CD1c-positive myeloid dendritic cell (primary cell): Measurements from ENCODE around the gene EXOC5.
A peak's percentile ranks its signal among the peaks of the same experiment; 100 is the strongest.

Experiments used
- DNase-seq: peaks from one replicate; pipeline ENCODE4 v3.0.0-alpha.2; 2016; ENCODE audit errors: extremely low spot score

EXOC5 gene, protein sequence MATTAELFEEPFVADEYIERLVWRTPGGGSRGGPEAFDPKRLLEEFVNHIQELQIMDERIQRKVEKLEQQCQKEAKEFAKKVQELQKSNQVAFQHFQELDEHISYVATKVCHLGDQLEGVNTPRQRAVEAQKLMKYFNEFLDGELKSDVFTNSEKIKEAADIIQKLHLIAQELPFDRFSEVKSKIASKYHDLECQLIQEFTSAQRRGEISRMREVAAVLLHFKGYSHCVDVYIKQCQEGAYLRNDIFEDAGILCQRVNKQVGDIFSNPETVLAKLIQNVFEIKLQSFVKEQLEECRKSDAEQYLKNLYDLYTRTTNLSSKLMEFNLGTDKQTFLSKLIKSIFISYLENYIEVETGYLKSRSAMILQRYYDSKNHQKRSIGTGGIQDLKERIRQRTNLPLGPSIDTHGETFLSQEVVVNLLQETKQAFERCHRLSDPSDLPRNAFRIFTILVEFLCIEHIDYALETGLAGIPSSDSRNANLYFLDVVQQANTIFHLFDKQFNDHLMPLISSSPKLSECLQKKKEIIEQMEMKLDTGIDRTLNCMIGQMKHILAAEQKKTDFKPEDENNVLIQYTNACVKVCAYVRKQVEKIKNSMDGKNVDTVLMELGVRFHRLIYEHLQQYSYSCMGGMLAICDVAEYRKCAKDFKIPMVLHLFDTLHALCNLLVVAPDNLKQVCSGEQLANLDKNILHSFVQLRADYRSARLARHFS

DNA sequence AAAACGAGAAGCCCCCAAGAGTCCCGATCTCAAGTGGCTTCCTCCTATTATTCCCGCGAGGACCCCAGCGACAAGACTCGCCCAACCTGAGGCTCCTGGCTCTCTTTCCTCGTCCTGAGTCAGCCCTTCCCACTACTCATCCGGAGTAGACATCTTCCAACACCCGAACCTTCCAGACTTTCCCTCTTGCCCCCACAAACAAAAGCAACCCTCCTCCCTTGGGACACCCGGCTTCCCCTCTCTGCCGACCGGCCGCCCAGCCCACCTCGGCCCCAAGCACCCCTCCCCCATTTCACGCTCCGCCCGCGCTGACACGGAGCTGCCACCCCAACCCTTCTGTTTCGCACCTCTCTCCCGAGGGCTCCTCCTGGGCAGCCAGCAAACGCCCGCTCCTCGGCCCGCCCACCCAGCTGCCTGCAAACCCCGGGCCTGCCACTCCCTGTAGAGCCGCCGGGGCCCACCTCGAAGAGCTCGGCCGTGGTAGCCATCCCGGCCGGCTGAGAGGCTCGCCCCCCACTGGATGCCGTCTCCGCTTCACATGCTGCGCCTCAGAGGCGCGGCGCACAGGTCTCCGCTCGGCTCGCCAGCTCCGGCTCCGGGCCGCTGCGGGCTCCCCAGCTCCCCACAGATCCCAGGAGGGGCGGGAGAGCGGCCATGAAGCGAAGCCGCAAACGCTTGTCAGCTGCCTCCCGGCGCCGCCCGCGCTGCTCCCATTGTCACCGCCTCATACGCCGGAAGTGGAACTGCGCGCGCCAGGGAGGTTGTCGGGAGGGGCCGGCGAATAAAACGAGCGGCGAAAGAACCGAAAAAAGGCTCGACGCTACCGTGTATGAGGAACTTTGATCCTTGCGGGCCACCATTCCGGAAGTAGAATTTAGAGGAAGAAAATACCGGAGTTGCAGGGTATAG lies at the start of gene EXOC5, which contains the start of gene AP5M1:
Gene EXOC5, minus strand, starts transcription at position 745 of the 909 bp plus-strand sequence. Its CDS starts 257 bp downstream, at position 488.
Gene AP5M1, plus strand, starts transcription at position 811 of the 909 bp plus-strand sequence. CDS start 344 bp downstream, outside the sequence.
- DNase-seq = peak; percentile 98

DNA sequence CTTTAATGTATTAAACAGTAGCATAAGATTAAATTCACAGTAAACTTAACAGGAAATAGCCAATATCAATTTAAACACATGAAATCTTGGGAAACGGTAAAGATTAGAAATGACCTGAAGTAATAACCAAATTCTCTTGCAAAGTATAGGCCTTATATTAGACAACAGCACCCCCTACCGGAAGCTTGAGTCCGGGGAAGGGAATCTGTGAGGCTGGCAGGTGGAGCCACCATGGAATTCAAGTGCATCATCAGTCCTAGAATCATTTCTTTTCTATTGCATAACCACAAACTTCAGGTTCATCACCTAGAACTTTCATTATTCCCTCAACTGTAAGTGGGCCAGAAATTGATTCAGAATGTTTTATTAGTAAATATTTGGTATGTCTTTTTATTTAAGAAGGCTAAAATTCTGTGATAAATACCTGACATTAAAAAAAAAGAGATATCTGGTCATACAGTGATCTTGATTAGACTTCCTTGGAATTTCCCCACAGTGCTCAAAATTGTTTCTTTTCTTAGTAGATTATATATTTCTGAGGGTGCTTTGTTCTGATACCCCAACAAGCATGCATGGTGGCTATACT lies 48.6 kb upstream of the EXOC5 start:
- DNase-seq = peak; percentile 80

DNA sequence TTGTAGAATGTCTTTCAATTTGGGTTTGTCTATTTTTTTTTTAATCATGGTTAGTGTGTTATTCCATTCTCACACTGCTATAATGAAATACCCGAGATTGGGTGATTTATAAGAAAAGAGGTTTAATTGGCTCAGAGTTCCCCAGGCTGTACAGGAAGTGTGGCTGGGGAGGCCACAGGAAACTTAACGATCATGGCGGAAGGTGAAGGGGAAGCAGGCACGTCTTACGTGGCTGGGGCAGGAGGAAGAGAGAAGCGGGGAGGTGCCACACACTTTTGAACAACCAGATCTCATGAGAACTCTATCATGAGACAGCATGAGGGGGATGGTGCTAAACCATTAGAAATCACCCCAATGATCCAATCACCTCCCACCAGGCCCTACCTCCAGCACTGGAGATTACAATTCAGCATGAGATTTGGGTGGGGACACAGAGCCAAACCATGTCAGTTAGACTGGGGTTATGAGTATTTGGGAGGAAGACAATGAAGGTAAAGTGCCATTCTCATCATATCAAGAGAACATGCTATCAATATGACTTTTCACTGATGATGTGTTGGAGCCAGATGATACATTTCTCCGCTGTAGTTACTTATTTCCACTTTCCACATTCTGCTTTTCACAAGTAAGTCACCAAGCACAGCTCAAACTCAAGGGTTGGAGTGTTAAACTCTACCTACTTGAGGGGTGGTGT lies 45.8 kb upstream of the EXOC5 start:
- DNase-seq = peak; percentile 2

DNA sequence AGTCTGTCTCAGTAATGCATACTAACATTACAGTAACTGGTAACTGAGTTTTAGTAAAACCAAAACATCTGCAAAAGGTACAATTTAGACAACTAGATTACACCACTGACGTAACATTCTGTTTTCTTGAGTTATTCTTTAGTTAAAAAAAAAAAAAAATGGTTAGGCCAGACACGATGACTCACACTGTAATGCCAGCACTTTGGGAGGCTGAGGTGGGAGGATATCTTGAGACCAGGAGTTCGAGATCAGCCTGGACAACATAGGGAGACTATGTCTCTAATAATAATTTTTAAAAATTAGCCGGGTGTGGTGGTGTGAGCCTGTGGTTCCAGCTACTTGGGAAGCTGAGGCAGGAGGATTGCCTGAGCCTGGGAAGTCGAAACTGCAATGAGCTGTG lies 34.2 kb upstream of the EXOC5 start:
- DNase-seq = no peak

DNA sequence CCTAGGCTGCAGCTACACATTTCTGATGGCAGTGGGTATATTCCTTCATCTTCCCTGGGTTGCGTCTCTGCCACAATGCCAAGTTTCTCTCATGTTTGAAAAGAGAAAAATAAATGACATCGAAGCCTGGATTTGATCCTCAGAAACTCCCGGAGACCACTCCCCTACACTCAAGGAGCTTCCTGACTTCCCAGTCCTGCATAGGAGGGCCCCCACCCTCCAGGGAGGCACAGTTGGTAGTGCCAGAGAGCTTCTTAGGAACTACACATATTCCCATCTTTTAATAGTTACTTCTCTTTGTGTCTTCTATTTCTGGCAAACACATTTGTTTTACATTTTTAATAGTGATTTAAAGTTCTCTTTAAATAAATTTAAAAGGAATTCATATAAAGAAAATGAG lies 30.8 kb upstream of the EXOC5 start:
- no peak for DNase-seq

DNA sequence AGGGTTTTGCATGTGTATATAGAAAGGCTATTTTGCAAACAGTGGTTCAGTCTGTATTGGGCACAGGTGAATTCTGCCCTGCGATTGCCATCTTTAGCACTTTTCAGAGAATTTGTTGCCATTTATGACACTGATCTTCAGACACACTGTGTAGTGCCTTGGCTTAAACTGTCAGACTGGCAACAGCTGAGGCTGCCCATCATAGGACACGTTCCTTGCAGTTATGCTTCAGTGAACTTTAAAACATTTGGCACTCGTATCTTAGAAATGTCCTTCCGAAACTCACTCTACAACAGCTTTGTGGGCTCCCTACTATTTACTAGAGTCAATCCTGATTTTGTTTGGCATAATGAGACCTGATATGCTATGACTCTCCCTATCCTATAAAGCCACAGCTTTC lies 29.1 kb upstream of the EXOC5 start:
- DNase-seq = no peak

DNA sequence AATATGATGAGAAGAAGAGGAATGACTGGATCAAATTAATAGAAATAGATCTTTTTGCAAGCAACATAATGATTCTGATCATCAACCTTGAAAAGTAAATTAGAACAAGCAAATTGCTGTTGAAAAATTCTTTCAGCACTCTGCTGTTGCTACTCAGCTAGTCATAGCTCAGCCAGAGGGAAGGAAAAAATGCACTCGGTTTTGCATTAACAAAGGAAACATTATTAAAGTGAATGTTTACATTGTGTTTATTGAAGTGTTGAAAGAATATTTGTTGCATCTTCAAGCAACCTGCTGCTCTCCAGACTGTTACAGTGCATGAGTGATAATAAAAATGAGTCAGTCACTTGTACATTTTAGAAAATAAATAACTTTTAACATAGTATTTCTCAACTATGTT lies 26.5 kb upstream of the EXOC5 start:
- DNase-seq = no peak

DNA sequence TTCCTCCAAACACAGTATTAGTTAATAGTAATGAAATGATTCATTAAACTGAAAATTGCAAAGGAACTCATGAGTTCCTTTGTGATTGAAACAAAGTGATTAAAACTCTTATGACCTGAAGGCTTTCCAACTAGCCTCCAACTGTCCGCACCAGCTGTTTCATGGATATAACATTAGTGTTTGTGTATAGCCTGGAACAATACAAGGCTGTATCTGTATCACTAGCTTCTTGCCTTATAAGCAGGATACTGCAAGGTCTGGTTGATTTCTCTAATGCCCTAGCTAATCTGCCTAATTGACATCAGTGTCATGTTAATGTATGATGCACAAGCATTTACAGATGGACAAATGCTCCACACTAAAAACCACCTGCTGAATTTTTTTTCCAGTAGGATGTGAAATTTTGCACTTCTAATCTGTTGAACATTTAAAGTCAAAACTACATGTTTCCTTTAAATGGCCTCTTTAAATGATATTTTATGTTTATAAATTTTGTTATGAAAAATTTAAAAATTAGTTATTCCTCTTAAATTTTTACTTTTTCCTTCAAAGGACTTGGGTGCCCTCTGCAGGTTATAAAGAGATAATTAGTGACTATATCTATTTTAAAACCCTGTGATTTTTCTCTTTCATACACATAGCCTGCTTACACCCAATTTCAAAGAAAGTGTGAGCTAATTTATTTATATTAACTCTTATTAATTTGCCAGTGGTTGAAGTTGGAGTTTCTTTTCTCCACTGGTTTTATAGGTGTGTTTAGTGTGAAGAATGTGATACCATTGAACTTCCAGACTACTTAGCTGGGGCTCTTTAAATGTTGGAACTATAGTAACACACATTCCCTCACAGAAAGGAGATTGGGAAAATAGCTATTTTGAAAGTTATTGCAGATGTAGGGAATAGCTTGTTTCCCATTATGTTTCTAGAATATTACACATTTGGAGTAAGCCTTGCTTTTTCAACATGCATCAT lies 25.4 kb upstream of the EXOC5 start:
- DNase-seq = no peak

DNA sequence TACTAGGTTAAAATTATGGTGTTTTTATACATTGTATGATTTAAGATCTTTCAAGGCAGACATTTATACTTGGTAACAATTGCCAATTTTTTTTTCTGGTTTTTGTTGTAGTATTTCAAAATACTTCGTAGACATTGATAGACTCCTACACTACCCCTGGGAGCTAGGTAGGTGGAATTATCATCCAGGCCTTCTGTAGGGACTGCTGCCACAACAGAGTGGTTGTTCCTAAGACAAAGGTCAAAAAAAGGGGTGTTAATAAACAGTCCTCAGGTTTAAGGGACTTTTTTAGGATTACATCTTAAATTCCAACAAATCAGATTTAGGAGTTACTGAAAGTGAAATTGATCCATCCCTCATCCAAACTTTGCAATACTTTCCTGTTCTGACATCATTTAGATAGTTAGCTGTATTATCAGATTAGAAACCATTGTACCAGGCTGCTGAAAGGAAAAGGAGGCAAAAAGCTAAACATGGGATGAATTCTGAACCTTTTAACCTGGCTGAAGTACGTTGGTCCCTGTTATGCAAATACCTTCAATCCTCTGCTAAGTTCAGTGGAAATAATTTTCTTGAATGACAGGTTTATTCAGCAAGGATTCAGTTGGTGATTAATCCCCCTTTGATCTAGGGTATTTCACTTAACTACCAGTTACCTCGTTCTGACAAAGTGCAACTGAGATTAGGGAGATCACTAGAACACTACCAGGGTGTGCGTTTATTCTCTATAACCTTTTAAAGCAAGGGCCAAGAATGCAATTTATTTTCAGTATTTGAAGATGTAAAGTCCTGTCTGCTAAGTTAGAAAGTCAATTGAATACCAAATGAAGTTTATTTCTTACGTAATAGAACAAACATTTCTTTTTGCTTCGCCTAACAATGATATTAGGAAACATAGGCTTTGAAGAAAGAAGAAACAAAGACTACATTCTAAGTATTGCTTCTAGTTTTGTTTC lies 23.3 kb upstream of the EXOC5 start:
- DNase-seq = no peak

DNA sequence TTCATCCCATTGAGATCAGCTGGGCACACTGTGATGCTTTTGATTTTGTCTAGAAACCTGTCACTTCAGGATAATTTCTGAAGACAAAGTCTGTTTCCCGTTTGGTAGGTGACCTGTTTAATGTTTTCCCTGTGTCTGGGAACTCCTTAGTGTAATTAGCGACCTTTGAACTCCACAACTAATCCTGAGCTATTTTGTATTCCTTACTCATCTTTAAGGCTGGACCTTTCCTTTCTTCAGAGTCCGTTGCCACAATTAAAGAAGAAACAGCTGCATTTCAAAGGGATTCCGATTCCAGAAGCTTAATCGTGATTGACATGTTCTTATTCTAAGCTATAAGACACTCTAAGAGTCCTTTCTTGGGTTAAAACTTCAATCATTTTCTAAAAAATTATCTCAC lies 22.0 kb upstream of the EXOC5 start:
- DNase-seq = no peak

DNA sequence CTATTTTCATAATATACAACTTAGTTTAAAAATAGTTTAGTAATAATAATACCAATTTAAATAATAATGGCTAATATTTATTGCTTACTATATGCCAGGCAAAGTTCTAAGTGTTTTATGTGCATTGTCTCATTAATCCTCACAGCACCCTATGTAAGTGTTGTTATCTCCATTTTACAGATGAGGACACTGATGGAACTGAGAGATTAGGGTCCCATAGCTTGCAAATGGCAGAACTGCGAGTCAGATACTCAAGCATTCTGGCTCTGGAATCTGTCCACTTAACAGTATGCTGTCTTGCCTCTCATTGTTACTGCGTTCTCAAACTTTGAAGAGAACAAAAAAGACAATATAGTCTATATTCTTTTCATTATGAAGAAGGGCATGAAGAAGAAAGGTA lies 19.0 kb upstream of the EXOC5 start:
- no peak for DNase-seq

DNA sequence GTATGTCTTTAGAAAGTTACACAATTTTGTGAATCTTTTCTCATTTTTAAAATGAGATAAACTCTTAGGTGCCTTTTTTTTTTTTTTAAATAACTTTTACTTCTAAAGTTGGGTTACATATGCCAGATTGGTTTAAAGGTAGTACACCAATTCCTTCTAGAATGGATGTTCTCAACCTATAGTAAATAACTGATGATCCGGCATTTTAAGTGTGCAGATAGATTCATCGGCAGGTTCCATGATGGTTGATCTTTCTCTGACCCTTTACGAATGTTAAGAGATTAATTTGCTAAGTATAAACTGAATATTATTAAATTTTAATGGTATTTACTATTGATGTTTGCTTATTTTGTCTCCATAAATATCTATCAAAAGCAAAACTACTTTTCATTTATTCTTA lies 8.4 kb upstream of the EXOC5 start:
- DNase-seq = no peak

DNA sequence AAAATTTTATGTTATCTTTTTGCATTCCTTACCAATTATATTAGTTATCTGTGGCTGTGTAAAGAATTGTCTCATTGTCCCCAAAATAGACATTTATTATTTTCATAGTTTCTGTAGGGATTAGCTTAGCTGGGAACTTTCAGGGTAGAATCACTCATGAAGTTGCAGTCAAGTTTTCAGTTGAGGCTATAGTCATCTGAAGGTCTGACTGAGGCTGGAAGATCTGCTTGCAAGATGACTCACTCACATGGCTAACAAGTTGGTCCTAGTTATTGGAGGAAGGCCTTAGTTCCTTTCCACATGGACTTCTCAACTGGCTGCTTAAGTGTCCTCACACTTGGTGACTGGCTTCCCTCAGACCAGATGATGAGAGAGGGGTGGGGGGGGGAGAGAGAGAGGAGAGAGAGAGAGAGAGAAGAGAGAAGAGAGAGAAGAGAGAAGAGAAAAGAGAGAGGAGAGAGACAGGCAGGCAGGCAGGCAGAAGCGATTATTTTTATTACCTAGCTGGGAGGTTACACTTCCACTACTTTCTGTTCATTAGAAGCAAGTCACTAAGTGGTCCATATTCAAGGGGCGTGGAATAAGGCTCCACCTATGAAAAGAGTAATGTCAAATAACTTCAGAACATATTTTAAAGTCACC lies 6.4 kb upstream of the EXOC5 start:
- no peak for DNase-seq

DNA sequence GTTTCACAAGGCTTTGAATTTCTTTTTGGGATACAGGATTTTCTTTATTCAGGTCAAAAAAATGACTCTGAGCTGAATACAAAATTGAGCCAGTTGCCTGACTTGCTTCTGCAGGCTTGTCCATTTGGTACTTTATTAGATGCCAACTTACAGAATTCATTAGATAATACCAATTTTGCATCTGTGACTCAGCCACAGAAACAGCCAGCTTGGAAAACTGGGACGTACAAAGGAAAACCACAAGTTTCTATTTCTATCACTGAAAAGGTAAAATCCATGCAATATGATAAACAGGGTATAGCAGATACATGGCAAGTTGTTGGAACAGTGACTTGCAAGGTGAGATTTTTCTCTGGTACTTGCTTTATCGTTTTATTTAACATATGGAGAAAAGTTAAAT lies 5.8 kb upstream of the EXOC5 start:
- DNase-seq = no peak

DNA sequence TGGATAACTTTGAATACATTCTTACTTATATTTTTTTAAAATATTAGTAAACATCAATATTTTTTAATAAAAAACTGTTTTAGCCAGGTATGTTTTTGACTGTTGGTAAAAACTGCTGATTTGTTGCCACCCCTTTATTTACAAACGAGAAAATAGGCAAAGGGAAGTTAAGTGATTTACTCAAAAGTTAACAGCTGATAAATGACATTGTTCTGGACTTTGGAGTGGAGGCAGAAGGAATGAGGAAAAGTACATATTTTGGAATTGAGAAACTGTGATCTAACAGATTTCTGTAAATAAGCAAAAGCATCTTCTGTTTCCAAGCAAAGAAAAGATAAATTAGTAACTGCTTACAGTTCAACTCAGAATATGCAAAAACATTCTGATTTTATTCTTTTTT lies 4.5 kb upstream of the EXOC5 start:
- DNase-seq = no peak

DNA sequence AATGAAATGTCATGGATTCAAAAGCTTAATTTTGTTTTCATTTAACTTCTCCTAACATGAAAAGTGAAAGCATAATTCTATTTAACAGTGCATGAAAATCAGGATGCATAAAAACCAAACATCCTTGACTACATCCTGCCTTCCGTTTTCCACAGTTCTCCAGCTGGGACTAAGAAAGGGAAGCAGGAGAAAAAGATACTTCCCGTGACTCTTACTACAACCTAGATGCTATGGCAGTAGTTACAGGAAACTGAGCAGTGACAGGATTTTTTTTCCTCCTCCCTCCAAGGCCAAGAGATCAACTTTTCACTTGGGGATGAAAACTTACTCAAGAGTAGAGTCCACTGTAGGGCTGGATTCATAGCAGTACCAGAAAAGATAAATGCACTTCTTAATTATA lies 2.6 kb downstream of the EXOC5 start:
- peak; percentile 11 for DNase-seq

DNA sequence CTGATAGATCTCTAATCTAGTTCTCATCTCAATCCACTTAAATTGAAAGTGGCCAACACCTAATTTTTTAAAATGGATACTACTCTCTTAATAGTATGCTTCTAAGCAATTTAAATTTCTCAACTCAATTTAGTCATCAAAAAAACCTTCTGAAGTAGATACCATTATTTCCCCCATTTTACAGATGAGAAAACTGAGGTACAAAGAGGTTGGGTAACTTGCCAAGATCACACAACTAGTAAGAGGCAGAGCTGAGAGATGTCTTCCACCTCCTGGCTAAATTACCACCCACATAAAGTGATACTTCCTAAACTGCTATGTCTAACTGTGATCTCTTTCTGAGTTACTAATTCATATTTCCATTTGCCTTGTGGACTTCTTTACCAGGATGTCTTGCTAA lies 6.6 kb downstream of the EXOC5 start:
- no peak for DNase-seq

DNA sequence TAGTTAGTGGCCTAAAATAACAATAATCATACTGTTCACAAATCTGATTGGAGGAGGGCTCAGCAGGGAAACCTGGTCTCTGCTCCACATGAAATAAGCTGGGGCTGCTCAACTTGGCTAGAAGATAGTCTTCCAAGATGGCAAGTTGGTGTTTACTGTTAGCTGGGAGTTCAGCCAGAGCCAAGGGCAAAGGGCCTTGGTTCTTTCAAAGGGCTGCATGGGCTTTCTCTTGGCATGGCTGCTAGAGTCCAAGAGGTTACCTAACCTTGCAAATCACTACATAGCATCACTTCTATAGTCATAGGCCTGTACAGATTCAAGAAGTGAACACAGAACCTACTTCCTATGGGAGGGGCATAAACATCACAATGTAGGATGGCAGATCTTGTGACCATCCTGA lies 7.1 kb downstream of the EXOC5 start:
- no peak for DNase-seq
